Prostate gland (tissue), 2 donors: ENCODE results near the gene SCYL3.

Experiments
- POLR2A ChIP-seq: fragments of 450-650 bp; IDR thresholded peaks from one replicate; pipeline ENCODE4 v1.6.1; 2016; ENCODE audit warnings: antibody characterized with exemption, mild to moderate bottlenecking
- TF ChIP-seq, protein P1 (sequence below), 4 experiments: fragments of 200-600 bp in 2 of 4; fragments of 450-650 bp in 2 of 4; sonication (generic) in 2 of 4; IDR thresholded peaks; 1 replicate in 3 of 4; 2 replicates in 1 of 4; pipeline ENCODE4 v1.5.1; 2016 to 2019; ENCODE audit warnings: antibody characterized with exemption in 4 of 4, mild to moderate bottlenecking in 2 of 4, moderate library complexity in 2 of 4

DNA sequence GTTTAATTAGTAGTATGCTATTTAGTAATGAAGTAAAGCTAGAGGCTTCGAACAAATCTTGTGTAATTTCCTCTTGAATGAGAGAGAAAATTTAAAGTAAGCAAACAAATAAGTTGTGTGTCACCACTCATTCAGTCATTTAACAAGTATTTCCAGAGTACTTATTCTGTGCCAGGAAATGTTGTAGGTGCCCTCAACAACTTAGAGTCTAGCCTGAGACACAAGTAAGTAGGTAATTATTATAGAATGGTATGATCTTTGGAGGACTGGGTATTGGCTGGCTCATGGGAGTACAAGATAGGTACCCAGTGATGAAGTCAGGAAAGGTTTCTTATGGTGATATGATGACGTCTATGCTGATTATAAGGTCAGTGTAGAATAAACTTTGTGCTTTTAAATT is 81.6 kb downstream of the SCYL3 start:
- TF ChIP-seq, protein P1, sequence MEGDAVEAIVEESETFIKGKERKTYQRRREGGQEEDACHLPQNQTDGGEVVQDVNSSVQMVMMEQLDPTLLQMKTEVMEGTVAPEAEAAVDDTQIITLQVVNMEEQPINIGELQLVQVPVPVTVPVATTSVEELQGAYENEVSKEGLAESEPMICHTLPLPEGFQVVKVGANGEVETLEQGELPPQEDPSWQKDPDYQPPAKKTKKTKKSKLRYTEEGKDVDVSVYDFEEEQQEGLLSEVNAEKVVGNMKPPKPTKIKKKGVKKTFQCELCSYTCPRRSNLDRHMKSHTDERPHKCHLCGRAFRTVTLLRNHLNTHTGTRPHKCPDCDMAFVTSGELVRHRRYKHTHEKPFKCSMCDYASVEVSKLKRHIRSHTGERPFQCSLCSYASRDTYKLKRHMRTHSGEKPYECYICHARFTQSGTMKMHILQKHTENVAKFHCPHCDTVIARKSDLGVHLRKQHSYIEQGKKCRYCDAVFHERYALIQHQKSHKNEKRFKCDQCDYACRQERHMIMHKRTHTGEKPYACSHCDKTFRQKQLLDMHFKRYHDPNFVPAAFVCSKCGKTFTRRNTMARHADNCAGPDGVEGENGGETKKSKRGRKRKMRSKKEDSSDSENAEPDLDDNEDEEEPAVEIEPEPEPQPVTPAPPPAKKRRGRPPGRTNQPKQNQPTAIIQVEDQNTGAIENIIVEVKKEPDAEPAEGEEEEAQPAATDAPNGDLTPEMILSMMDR (IDR thresholded peaks at IDR 0.05), result no peak
- no peak for TF ChIP-seq POLR2A
